IMR-90 (cell line): Measurements from ENCODE around the gene DVL2. TPM values are rescaled to one million over a fixed set of nuclear protein-coding genes. Genes with fewer than 3 reads are reported as not detected.

Source experiments
- CEBPB ChIP-seq: IDR thresholded peaks from 2 replicates; pipeline ENCODE4 v1.6.1; 2012; ENCODE audit warnings: low read depth, low read length, improper control_type of control experiment
- CHD1 ChIP-seq: IDR thresholded peaks from 2 replicates; pipeline ENCODE4 v1.6.1; 2012; ENCODE audit warnings: low read depth, low read length, improper control_type of control experiment
- RFX5 ChIP-seq: IDR thresholded peaks from 2 replicates; pipeline ENCODE4 v1.8.0; 2012; ENCODE audit warnings: low read depth, mild to moderate bottlenecking, low read length, moderate library complexity
- SMC3 ChIP-seq: fragments of 150-350 bp; IDR thresholded peaks from 2 replicates; pipeline ENCODE4 v1.6.1; 2016; ENCODE audit warnings: low read depth, mild to moderate bottlenecking, antibody characterized with exemption, low read length, moderate library complexity
- polyA plus RNA-seq, 3 experiments: library from polyadenylated mRNA; depleted of rRNA; stranded (reverse); fragments of >200 nt; gene quantifications; 2 replicates each; pipeline ENCODE4 v1.2.3, GENCODE V29; 2012; ENCODE audit warnings: low replicate concordance in 1 of 3
- total RNA-seq: library from RNA; depleted of rRNA; stranded (reverse); fragments of >200 nt; gene quantifications from 2 replicates; pipeline ENCODE4 v1.2.3, GENCODE V29; 2012

The DVL2 gene
- total and polyA plus RNA-seq, 2 of the 4 experiments (the other 2 are of a cell fraction), result 11.8 to 21.3 TPM

DNA sequence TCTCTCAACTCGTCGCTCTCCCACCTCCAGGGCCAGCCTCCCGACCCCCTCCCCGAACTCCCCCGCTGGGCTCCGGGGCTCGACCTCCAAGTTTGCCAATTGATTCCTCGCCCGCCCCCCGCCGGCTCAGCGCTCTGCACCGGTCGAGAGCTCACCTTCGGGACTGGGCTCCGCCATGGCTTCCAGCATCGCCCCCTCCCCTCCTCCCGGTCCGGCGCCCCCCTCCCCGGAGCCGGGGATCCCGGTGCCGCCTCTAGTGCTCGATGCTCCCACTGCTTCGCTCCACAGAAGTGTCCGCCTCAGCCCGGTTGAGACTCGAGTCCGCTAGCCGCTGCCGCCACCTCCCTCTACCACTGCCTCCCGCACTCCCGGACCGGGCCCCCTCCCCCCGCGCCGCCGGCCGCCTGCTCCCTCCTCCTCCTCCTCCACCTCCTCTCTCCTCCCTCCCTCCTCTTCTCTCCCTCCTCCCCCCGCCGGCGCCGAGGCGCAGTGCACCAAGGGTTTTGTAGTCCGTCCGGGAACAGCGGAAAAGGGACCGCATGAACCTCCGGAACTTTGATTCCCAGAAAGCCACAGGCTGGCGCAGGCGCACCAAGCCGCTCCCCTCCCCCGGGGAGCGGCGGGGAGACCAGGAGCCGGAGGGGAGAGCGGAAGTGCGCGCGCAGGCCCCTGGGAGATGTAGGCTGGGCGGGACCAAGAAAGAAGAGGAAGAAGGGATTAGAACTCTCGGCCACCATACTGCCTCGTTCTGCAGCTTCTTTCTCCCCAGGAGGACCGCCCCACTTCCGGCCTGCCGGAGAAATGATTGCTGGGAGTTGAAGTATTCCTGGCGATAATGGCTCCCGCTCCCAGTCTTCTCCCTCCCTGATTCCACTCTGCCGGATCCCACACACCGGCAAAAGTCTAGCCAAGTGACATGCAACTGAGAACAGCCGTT lies 5.0 kb upstream of the DVL2 start, which contains the start of gene PHF23 (continued):
- no peak for TF ChIP-seq SMC3
- no peak for TF ChIP-seq RFX5
- TF ChIP-seq CEBPB, result no peak
- no peak for TF ChIP-seq CHD1
